Stimulated activated CD8-positive, alpha-beta memory T cell treated with anti-CD3 and anti-CD28 coated beads, Interleukin-4, amount 100 ng/mL, for 48 hours (primary cell): ENCODE data around the gene GREB1L.

Source experiments
- DNase-seq: peaks from one replicate; pipeline ENCODE4 v3.0.0-alpha.2; 2020

Gene GREB1L

DNA sequence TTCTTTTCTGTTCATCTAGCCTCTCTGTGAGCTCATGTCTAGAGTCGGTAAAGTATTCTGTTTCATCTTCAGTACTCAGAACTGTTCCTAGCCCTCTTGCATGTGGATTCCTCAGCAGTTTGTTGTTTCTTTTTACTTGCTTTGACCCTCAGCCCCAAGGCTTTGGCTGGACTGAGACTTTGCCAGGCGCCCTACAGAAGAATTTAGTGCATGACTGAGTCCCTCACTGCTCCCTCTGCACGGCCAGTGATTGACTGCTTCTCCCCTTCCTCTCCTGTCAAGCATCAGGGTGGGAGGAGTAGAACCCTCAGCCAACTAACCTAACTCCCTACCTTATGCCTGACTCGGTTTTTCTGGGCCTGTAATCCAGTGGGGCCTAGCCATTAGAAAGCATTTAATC is 248.7 kb downstream of the GREB1L start:
- no peak for DNase-seq

DNA sequence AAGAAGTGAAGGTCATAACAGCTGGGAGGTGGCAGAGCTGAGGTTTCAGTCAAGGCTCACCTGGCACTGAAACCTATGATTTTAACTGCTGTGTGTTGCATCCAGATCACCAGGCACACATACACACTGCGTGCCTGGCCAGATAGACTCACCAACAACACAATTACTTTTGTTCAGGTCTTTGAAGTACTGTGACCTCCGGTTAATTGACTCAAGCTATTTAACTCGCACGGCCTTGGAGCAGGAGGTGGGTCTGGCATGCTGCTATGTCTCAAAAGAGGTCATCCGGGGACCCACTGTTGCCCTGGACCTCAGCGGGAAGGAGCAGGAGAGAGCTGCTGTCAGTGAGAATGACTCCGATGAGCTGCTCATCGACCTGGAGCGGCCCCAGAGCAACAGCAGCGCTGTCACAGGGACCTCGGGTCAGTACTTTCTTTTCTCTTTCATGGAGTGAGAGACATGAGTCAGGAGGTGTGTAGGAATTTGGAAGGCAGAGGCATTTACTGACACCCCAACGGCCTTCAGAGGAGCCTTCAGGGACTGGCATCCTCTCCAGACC is 254.3 kb downstream of the GREB1L start:
- no peak for DNase-seq

DNA sequence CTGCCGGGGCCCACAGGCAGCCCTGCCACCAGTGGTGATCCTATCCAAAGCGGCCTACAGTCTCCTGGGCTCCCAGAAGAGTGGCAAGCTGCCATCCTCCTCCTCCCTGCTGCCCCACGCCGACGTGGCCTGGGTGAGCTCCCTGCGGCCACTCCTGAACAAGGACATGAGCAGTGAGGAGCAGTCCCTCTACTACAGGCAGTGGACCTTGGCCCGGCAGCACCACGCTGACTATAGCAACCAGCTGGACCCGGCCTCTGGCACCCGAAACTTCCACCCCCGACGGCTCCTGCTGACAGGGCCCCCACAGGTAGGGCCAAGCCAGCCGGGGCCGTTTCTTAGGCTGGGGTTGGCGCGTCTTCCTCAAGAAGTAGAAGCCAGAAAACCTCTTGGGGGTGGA is 258.0 kb downstream of the GREB1L start:
- DNase-seq = no peak

DNA sequence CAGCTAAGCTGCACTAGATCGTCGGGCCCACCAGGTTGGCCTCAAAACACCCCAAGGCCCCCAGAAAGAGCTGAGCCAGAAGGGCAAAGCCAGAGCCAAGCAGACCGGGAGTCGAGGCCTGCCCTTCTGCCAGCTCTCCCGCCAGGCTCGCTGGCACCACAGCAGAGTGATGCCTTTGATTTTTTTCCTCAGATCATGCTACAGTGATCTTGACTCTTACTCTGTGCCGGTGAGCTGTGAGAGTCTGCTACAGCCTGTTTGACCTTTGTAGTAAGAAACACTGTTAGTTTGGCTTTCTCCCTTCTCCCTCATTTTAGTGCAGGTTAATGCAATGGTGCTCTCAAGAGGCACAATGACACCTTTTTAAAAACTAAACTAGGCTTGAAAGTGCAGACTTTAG is 260.6 kb downstream of the GREB1L start:
- no peak for DNase-seq

DNA sequence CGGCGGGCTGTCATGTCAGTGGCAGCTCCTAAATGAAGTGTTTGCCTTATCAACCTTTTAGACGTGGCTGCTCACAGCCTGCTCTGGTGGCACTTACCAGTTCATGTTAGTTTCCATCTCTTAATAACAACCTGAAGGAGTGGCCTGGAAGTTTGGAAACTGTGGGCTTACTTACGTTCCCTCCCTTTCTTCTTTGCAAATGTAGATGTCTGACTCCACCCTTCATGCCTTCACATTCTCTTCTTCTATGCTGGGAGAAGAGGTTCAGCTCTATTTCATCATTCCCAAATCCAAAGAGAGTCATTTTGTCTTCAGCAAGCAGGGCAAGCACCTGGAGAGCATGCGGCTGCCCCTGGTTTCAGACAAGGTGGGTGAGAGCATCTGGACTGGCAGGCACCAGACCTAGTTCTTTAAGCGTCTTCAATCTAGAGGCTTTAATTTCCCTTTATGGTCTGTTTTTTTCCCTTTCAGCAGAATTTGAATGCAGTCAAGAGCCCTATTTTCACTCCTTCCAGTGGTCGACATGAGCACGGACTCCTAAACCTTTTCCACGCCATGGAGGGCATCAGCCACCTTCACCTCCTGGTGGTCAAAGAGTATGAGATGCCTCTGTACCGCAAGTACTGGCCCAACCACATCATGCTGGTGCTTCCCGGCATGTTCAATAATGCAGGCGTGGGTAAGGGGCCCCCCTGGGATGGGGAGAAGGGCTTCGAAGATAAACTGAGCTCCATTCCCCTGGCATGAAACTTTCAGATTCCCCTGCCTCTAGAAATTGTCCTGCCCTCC is 266.1 kb downstream of the GREB1L start:
- DNase-seq = no peak

DNA sequence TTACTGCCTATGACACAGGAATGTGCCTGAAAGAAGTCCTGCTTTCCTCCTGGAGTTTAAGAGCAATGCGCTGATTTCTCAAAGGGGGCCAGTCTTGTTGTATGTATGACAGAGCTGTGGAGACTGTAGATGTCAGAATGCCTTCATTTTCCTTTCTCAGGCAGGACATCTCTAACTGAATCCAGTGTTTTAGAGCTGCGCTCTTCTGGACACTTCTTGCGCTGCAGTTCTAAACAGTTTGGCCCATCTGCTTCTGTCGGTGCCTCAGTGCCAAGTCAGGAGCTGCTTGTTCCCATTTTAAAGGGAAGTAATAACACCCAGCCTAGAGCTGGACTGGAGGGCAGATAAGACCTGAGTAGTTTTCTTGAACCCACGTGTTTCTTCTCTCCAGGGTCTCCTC is 267.0 kb downstream of the GREB1L start:
- no peak for DNase-seq

DNA sequence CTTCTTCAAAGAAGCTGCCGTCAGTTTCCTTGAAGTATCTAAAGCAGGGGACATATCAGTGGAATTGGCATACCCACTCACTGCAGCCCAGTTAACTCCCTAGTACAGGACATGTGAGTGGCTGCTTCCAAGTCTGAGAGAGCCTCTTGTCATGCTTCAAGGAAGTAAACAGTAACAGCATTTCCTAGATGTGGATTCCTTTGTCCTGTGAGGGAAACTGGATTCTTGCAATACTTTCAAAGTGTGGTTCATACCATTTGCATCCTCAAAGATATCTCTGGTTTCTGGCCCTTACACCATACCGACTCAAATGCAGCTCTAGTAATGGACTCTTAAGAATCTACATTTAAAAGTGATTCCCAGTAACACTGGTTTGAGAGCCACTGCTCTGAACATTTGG is 271.3 kb downstream of the GREB1L start:
- DNase-seq = no peak

DNA sequence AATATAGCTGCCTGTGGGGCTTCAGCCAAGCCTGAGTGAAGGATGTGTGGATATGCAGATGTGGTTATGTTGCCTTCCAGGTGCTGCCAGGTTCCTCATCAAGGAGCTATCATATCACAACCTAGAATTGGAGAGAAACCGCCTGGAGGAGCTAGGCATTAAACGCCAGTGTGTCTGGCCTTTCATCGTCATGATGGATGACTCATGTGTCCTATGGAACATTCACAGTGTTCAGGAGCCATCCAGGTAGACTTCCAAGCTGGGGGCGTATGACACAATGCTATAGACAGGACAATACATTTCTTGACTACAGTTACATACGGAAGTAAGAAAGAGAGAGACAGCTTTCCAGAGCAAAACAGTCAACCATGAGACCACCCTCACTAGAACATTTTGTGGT is 271.7 kb downstream of the GREB1L start:
- no peak for DNase-seq

DNA sequence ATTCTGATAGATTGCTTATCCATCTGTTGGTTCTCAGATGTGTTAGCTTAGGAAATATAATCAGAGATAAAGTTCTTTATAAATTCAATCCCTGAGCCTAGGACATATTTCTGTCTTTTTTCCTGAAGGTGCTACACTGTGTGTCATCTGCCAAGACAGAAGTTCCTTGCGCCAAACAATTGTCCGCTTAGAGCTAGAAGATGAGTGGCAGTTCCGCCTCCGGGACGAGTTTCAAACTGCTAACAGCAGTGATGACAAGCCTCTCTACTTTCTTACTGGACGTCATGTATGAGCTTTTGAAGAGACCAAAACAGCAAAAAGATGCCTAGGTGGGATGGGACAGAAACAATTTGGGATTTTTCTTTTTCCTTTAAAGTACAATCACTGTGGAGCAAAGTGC is 280.5 kb downstream of the GREB1L start:
- DNase-seq = no peak

DNA sequence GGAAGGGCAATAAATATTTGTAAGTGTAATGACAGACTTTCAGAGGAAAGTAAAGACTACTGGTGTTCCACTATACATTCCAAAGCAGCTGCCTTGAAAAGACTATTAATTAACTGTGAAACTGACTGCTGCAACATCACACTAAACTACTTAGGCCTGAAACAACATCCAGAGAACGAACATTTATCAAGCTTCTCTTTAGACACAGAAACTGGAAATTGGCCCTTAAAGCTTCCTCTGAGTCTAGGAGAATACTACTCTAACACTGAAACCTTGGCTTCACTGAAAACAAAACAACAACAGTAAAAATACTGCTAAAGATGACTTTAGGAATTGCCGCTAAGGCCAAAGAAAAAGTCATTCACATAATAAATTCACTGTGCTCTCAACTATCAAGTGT is 283.9 kb downstream of the GREB1L start:
- DNase-seq = no peak

DNA sequence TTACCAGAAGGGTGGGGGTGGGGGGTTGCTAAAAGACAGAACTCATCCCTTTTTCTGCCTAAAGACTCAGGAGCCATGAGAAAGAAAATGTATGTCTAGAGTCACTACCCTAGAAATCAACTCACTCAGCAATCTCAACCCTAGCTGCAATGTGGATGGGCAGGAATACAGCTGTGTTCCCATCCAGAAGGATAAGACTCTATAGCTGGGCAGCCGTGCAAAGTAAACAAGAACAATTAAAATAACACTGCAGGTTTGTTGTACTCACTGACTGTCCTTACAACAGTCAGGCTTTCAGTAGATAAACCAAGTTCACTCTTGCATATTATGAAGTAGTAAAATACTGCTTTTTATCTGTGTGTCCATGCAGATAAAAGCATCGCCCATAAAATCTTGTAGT is 284.4 kb downstream of the GREB1L start:
- no peak for DNase-seq

DNA sequence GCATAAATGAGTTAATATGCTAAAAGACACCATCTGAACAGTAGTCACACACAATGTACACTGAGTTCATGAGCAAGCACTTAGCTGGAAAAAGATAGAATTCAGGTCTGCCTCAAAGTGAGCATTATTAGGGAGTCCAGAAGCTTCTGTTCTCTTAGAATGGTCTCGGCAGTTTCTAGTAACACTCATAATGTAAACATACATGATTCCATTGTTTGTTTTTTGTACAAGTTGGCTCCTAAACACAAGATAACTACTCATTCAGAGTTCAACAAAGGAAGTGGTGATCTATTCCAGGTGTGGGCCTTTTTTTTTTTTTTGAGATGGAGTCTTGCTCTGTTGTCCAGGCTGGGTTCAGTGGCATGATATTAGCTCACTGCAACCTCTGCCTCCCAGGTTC is 292.3 kb downstream of the GREB1L start:
- DNase-seq = no peak

DNA sequence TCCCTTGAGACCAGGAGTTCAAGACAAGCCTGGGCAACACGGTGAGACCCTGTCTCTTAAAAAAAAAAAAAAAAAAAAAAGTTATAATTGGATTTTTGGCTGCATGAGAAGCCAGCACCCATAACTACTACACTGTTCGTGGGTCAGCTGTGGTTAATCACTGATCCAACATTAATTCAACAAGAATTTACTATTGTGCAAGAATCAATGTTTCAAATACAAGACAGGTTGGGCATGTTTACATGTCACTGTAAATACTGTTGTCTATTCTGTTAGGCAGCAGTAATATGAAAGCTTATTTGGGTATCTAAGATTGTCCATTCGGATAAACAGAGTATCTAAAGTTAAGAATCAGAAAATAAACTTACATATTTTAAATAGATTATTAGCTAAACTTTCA is 296.2 kb downstream of the GREB1L start:
- no peak for DNase-seq

DNA sequence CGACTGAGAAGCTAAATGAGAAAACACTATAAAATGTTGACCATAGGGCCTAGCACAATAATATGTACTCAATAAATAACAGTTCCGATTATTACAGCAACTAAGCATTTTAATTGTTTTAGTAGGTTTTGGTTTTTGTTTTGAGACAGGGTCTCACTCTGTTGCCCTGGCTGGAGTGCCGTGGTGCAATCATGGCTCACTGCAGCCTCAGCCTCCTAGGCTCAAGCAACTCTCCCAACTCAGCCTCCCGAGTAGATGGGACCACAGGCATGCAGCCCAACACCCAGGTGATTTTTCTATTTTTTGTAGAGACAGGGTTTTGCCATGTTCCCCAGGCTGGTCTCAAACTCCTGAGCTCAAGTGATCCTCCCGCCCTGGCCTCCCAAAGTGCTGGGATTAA is 304.4 kb downstream of the GREB1L start:
- no peak for DNase-seq

DNA sequence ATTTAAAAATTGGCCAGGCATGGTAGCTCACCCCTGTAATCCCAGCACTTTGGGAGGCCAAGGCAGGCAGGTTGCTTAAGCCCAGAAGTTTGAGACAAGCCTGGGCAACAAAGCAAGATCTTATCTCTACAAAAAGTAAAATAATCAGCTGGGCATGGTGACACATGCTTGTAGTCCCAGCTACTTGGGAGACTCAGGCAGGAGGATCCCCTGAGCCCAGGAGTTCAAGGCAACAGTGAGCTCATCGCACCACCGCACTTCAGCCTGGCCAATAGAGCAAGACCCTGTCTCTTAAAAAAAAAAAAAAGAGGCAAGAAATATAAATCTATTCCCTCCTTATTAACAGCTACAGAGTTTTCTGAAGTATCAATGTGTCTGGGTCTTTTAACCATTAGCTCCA is 306.6 kb downstream of the GREB1L start:
- DNase-seq = no peak

DNA sequence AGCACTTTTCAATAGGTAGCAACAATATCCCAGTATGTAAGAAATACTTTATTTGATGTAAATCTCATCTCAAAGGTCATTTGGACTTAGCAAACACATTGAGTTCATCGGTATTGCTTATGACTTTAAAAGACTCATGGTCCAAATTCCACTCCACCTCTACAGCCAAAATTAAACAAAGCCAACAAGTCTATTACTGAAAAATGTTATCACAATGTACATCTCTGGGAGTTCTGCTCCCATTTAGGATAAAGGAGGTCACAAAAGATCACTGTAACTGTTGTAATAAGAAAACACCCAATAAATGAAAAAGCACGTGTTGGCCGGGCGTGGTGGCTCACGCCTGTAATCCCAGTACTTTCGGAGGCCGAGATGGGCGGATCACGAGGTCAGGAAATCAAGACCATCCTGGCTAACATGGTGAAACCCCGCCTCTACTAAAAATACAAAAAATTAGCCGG is 308.5 kb downstream of the GREB1L start:
- no peak for DNase-seq

DNA sequence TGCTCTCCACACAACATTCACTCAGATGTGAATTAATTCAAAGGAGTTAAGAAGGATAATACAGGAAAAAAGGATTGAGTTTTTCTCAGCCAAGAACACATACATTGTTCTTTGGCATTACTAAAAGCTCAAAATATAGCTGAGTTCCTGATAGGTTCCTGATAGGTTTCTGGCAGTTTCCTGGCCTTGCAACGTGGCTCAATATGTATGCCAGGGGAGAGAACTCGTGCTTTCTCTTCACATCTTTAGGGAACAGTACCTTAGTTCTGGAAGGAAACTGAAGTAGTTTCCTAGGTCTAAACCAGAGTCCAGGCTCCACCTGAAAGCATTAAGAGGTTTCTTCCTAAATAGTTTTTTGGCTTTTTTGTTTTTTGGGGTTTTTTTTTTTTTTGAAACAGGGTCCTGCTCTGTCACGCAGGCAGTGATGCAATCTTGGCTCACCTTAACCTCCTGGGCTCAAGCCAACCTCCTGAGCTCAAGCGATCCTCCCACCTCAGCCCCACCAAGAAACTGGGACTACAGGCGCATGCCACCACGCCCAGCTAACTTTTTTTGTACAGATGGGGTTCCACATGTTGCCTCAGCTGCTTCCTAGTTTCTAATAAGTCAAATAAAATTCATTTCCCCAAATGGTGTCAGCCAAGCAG is 315.7 kb downstream of the GREB1L start:
- DNase-seq = no peak

DNA sequence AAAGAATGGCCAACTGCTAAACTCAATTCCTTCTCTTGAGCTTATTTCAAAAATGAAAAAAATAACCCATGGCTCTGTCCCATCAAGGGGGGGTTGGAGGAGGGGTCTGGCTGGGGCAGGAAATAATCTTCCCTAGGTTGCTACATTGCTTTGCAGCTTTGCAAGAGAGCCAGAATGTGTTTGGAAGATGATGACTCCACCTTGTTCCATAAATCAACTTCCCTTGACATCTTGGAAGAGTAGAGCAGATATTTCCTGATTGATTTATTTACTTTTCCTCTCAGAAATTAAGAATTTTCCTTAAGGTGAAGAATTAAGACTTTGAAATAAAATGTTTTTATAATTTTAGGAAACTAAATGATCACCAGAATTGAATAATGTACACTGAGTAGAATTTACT is 317.2 kb downstream of the GREB1L start:
- DNase-seq = no peak

DNA sequence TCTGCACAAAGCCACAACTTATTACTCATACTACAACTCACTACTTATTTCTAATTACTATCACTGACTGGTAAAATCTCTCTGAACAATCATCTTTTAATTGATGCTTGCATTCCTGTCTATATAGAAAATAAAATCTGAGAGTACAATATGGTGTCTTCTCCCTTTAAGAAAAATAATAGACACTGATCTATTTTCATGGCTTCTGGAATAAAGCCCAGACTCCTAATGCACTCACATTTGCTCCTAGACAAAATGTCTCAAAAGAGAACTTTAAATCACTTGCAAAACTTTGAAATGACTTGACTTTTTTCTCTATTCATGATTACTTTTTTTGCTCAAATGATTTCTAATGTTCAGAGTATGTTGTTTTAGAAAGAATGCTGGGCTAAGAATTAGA is 329.7 kb downstream of the GREB1L start:
- no peak for DNase-seq
